Measurements from ENCODE around the gene UGT1A10. TPM values are rescaled to one million over a fixed set of nuclear protein-coding genes. Genes with fewer than 3 reads are reported as not detected.
"Not testable (repeated sequence)": the region's sequence is repeated elsewhere in the genome, so short reads cannot be mapped to it uniquely, and the experiment has no call there.

The UGT1A10 gene
- polyA plus RNA-seq, 1 donor from 2014 or later = not detected

- H4K20me1 ChIP-seq (ENCODE audit: insufficient read depth) = no peaks in the 10 kb centered on the region
- H3K27ac ChIP-seq (ENCODE audit: low read length) = no peak overlapping the region
- TF ChIP-seq RAD21 (conservative IDR thresholded peaks at IDR 0.05) (no peak), EP300 (conservative IDR thresholded peaks at IDR 0.05; ENCODE audit: poor library complexity, severe bottlenecking) (no peak), EZH2 (IDR thresholded peaks at IDR 0.05; ENCODE audit: borderline replicate concordance, insufficient read depth, low read length, poor library complexity, severe bottlenecking) (no peak)
- no peak overlapping the region for H3K4me2 ChIP-seq (ENCODE audit: low read length)
- H3F3A ChIP-seq (ENCODE audit: insufficient read depth, low read length, poor library complexity, severe bottlenecking) = no peaks in the 10 kb centered on the region
- no peak overlapping the region for H3K9ac ChIP-seq (ENCODE audit: low read length)
- H3K27me3 ChIP-seq (ENCODE audit: insufficient read depth, low read depth, low read length) = no peaks in the 10 kb centered on the region
- H2AFZ ChIP-seq (ENCODE audit: low read depth, low read length) = no peak overlapping the region
- H3K9me2 ChIP-seq (ENCODE audit: insufficient read depth, low read length) = no peaks in the 10 kb centered on the region
- no peaks in the 10 kb centered on the region for H3K79me2 ChIP-seq (replicated peaks; ENCODE audit: insufficient read depth, low read length)
- H3K9me3 ChIP-seq (ENCODE audit: low read length) = no peaks in the 10 kb centered on the region
- no peak overlapping the region for H3K4me3 ChIP-seq (ENCODE audit: low read length)
- no peaks in the 10 kb centered on the region for H3K36me3 ChIP-seq (ENCODE audit: insufficient read depth, low read length)
These were observed 63.3 kb downstream of the UGT1A10 start for GRCh38 chr2:233699424-233700027.

- Histone ChIP-seq H3F3A (ENCODE audit: insufficient read depth, low read length, poor library complexity, severe bottlenecking) (no peaks in the 10 kb centered on the region), H3K27me3 (ENCODE audit: insufficient read depth, low read depth, low read length) (no peaks in the 10 kb centered on the region), H3K9ac (ENCODE audit: low read length) (no peak overlapping the region), H3K4me3 (ENCODE audit: low read length) (no peak overlapping the region), H3K4me2 (ENCODE audit: low read length) (no peak overlapping the region), H3K79me2 (replicated peaks; ENCODE audit: insufficient read depth, low read length) (no peaks in the 10 kb centered on the region), H3K36me3 (ENCODE audit: insufficient read depth, low read length) (no peaks in the 10 kb centered on the region), H3K9me2 (ENCODE audit: insufficient read depth, low read length) (no peaks in the 10 kb centered on the region), H3K27ac (ENCODE audit: low read length) (no peak overlapping the region), H2AFZ (ENCODE audit: low read depth, low read length) (no peak overlapping the region), H3K9me3 (ENCODE audit: low read length) (no peaks in the 10 kb centered on the region), H4K20me1 (ENCODE audit: insufficient read depth) (no peaks in the 10 kb centered on the region)
- TF ChIP-seq MXI1 (conservative IDR thresholded peaks at IDR 0.05; ENCODE audit: poor library complexity, severe bottlenecking) (no peak), RAD21 (conservative IDR thresholded peaks at IDR 0.05) (no peak)
These were observed 63.9 kb downstream of the UGT1A10 start for GRCh38 chr2:233700028-233700635.

- H3K4me2 ChIP-seq (ENCODE audit: low read length); H3K36me3 ChIP-seq (ENCODE audit: insufficient read depth, low read length); H3K79me2 ChIP-seq (replicated peaks; ENCODE audit: insufficient read depth, low read length); H3K9ac ChIP-seq (ENCODE audit: low read length); H4K20me1 ChIP-seq (ENCODE audit: insufficient read depth); H3F3A ChIP-seq (ENCODE audit: insufficient read depth, low read length, poor library complexity, severe bottlenecking); H3K27ac ChIP-seq (ENCODE audit: low read length); H3K27me3 ChIP-seq (ENCODE audit: insufficient read depth, low read depth, low read length); H3K9me2 ChIP-seq (ENCODE audit: insufficient read depth, low read length); H3K4me3 ChIP-seq (ENCODE audit: low read length); H2AFZ ChIP-seq (ENCODE audit: low read depth, low read length); H3K9me3 ChIP-seq (ENCODE audit: low read length): not testable (repeated sequence)
These were observed 64.6 kb downstream of the UGT1A10 start for GRCh38 chr2:233700842-233701241.

GRCh38 chr2:233702238-233702637 is 66.0 kb downstream of the UGT1A10 start:
- Histone ChIP-seq H3K9ac (ENCODE audit: low read length) (no peak overlapping the region), H3K4me3 (ENCODE audit: low read length) (no peak overlapping the region), H3F3A (ENCODE audit: insufficient read depth, low read length, poor library complexity, severe bottlenecking) (no peaks in the 10 kb centered on the region), H3K36me3 (ENCODE audit: insufficient read depth, low read length) (no peaks in the 10 kb centered on the region), H3K4me2 (ENCODE audit: low read length) (no peak overlapping the region), H3K9me3 (ENCODE audit: low read length) (no peaks in the 10 kb centered on the region), H3K9me2 (ENCODE audit: insufficient read depth, low read length) (no peaks in the 10 kb centered on the region), H3K27ac (ENCODE audit: low read length) (no peak overlapping the region), H3K27me3 (ENCODE audit: insufficient read depth, low read depth, low read length) (no peaks in the 10 kb centered on the region), H3K79me2 (replicated peaks; ENCODE audit: insufficient read depth, low read length) (no peaks in the 10 kb centered on the region), H2AFZ (ENCODE audit: low read depth, low read length) (no peak overlapping the region), H4K20me1 (ENCODE audit: insufficient read depth) (no peaks in the 10 kb centered on the region)
- no peak for TF ChIP-seq RAD21 (conservative IDR thresholded peaks at IDR 0.05)
- TF ChIP-seq CTCF (IDR thresholded peaks at IDR 0.05; ENCODE audit: poor library complexity, severe bottlenecking) = no peak
- TF ChIP-seq POLR2AphosphoS5 (IDR thresholded peaks at IDR 0.05) = no peak
- no peak for TF ChIP-seq MXI1 (conservative IDR thresholded peaks at IDR 0.05; ENCODE audit: poor library complexity, severe bottlenecking)
- TF ChIP-seq EZH2 (IDR thresholded peaks at IDR 0.05; ENCODE audit: borderline replicate concordance, insufficient read depth, low read length, poor library complexity, severe bottlenecking) = no peak
- TF ChIP-seq REST (IDR thresholded peaks at IDR 0.05; ENCODE audit: borderline replicate concordance) = no peak
- no peak for TF ChIP-seq SMC3 (conservative IDR thresholded peaks at IDR 0.05; ENCODE audit: poor library complexity)
- TF ChIP-seq EP300 (conservative IDR thresholded peaks at IDR 0.05; ENCODE audit: poor library complexity, severe bottlenecking) = no peak
- TF ChIP-seq TAF1 (IDR thresholded peaks at IDR 0.05; ENCODE audit: low read depth) = no peak

All from neural cell (in vitro differentiated cells).